ENCODE measurements around the gene LEFTY2.

Gene LEFTY2

GRCh38 chr1:225914947-225915346, 26.1 kb downstream of the LEFTY2 start:
- intact Hi-C loops (cut with DNase I): no loop called here
- DNase-seq: no peak

- intact Hi-C loops (cut with DNase I): no loop called here
- DNase-seq: no peak
Measured at GRCh38 chr1:225914391-225914790, 26.6 kb downstream of the LEFTY2 start.

- intact Hi-C loops (cut with DNase I): no loop called here
- DNase-seq: peak in 41 of 42 donors; percentile 12 to 84 (median 60)
Measured at GRCh38 chr1:225911191-225912130, 29.6 kb downstream of the LEFTY2 start.

GRCh38 chr1:225909477-225909876, 31.5 kb downstream of the LEFTY2 start:
- intact Hi-C loops (cut with DNase I): no loop called here
- no peak for DNase-seq

GRCh38 chr1:225908773-225909172, 32.2 kb downstream of the LEFTY2 start:
- DNase-seq: no peak
- intact Hi-C loops (cut with DNase I): no loop called here

- DNase-seq: no peak
- intact Hi-C loops (cut with DNase I): no loop called here
Measured at GRCh38 chr1:225908013-225908640, 32.9 kb downstream of the LEFTY2 start.

- DNase-seq: no peak
- intact Hi-C loops (cut with DNase I): no loop called here
Measured at GRCh38 chr1:225907341-225907740, 33.7 kb downstream of the LEFTY2 start.

- no peak for DNase-seq
- intact Hi-C loops (cut with DNase I): no loop called here
Measured at GRCh38 chr1:225906467-225906866, 34.6 kb downstream of the LEFTY2 start.

GRCh38 chr1:225903623-225904022, 37.4 kb downstream of the LEFTY2 start:
- DNase-seq: no peak
- intact Hi-C loops (cut with DNase I): no loop called here

GRCh38 chr1:225899044-225899925, 41.7 kb downstream of the LEFTY2 start:
- intact Hi-C loops (cut with DNase I): no loop called here
- no peak for DNase-seq

GRCh38 chr1:225897595-225898514, 43.2 kb downstream of the LEFTY2 start:
- intact Hi-C loops (cut with DNase I): no loop called here
- no peak for DNase-seq

GRCh38 chr1:225896937-225897549, 44.0 kb downstream of the LEFTY2 start:
- no peak for DNase-seq

GRCh38 chr1:225896494-225896893, 44.5 kb downstream of the LEFTY2 start:
- DNase-seq: no peak
- intact Hi-C loops (cut with DNase I): no loop called here

More at GRCh38 chr1:225896937-225897549, 44.0 kb downstream of the LEFTY2 start:
- intact Hi-C loops (cut with DNase I): no loop called here

GRCh38 chr1:225892307-225892706, 48.7 kb downstream of the LEFTY2 start:
- intact Hi-C loops (cut with DNase I): no loop called here

GRCh38 chr1:225891229-225891972, 49.6 kb downstream of the LEFTY2 start:
- intact Hi-C loops (cut with DNase I): no loop called here
- no peak for DNase-seq

More at GRCh38 chr1:225892307-225892706, 48.7 kb downstream of the LEFTY2 start:
- no peak for DNase-seq

- intact Hi-C loops (cut with DNase I): no loop called here
- no peak for DNase-seq
Measured at GRCh38 chr1:225890346-225891228, 50.4 kb downstream of the LEFTY2 start.
